T-cell (primary cell): ENCODE results near the gene PLEKHG2. TPM values are rescaled to one million over a fixed set of nuclear protein-coding genes. Genes with fewer than 3 reads are reported as not detected.
"Not testable (repeated sequence)": the region's sequence is repeated elsewhere in the genome, so short reads cannot be mapped to it uniquely, and the experiment has no call there.

ENCODE experiments used
- ATAC-seq, 4 experiments: fragments of 200-7000 bp in 3 of 4; fragments of 150-1000 bp in 1 of 4; cut with Tn5 transposase; replicated peaks in 1 of 4; 1 replicate in 3 of 4; 2 replicates in 1 of 4; pipeline ENCODE4 v1.10.0; 2021; ENCODE audit warnings: moderate library complexity in 3 of 4, mild to moderate bottlenecking in 2 of 4, moderate number of reproducible peaks in 1 of 4
- CTCF ChIA-PET, 2 donors: fragments of 300-600 bp; sonication (Branson Sonifier 250); formaldehyde crosslinking; loops; one replicate each; lab custom pipeline; 2022; ENCODE audit warnings: antibody characterized with exemption in 2 of 2; lab: Charles Lee
- POLR2A ChIA-PET, 2 donors: fragments of 300-600 bp; sonication (Branson Sonifier 250); formaldehyde crosslinking; loops; one replicate each; lab custom pipeline; 2022; ENCODE audit warnings: antibody characterized with exemption in 2 of 2; lab: Charles Lee
- DNase-seq, 35 experiments: peaks; one replicate each; pipeline versions ENCODE4 v3.0.0 to v3.0.0-alpha.2; 2013 to 2023
- H3K27ac ChIP-seq: one replicate; pipeline ENCODE4 v1.5.1; 2013; ENCODE audit warnings: low read length
- H3K27me3 ChIP-seq, 2 experiments: replicated peaks in 1 of 2; 1 replicate in 1 of 2; 2 replicates in 1 of 2; pipeline versions ENCODE4 v1.6.1 to v1.7.0; 2013; ENCODE audit warnings: low read length in 1 of 2, mixed read lengths in 1 of 2; ENCODE audit not compliant: control insufficient read depth in 2 of 2, insufficient read depth in 2 of 2; ENCODE audit errors: extremely low read depth in 1 of 2
- H3K36me3 ChIP-seq, 2 donors: 1 replicate in 1 of 2; 2 replicates in 1 of 2; pipeline versions ENCODE4 v1.6.1 to v1.7.0; 2013; ENCODE audit warnings: low read length in 1 of 2; ENCODE audit not compliant: control insufficient read depth in 2 of 2, insufficient read depth in 1 of 2; ENCODE audit errors: extremely low read depth in 1 of 2
- H3K4me1 ChIP-seq, 2 experiments: 1 replicate in 1 of 2; 2 replicates in 1 of 2; pipeline versions ENCODE4 v1.6.1 to v1.7.0; 2013; ENCODE audit warnings: low read length in 2 of 2, mixed read lengths in 1 of 2; ENCODE audit not compliant: insufficient read depth in 2 of 2, control insufficient read depth in 1 of 2; ENCODE audit errors: extremely low read depth in 1 of 2
- H3K4me3 ChIP-seq, 2 donors: 1 replicate in 1 of 2; 2 replicates in 1 of 2; pipeline versions ENCODE4 v1.5.1 to v1.7.0; 2013; ENCODE audit warnings: mild to moderate bottlenecking in 2 of 2, low read length in 1 of 2, moderate library complexity in 1 of 2; ENCODE audit not compliant: control insufficient read depth in 1 of 2; ENCODE audit errors: extremely low read depth in 1 of 2
- H3K9me3 ChIP-seq: 2 replicates; pipeline ENCODE4 v1.7.0; 2013
- H3K27ac Mint-ChIP-seq, 2 donors: one replicate each; pipeline ENCODE4 v1.8.0; 2020 to 2021; ENCODE audit warnings: mild to moderate bottlenecking in 2 of 2, mixed read lengths in 2 of 2
- H3K27me3 Mint-ChIP-seq, 2 donors: one replicate each; pipeline ENCODE4 v1.8.0; 2021 to 2022; ENCODE audit warnings: mixed read lengths in 2 of 2
- H3K36me3 Mint-ChIP-seq: one replicate; pipeline ENCODE4 v1.8.0; 2021; ENCODE audit warnings: mixed read lengths
- H3K4me1 Mint-ChIP-seq, 3 donors: one replicate each; pipeline ENCODE4 v1.8.0; 2020 to 2022; ENCODE audit warnings: mixed read lengths in 3 of 3, mild to moderate bottlenecking in 1 of 3
- H3K4me3 Mint-ChIP-seq, 3 donors: one replicate each; pipeline ENCODE4 v1.8.0; 2020 to 2022; ENCODE audit warnings: mild to moderate bottlenecking in 3 of 3, mixed read lengths in 3 of 3, moderate library complexity in 3 of 3
- H3K9me3 Mint-ChIP-seq, 3 donors: one replicate each; pipeline ENCODE4 v1.8.0; 2020 to 2022; ENCODE audit warnings: mixed read lengths in 3 of 3
- WGBS: methylation state at CpG from one replicate; pipeline ENCODE4 v1.1.5; 2013; ENCODE audit warnings: missing lambda C conversion rate; ENCODE audit not compliant: insufficient coverage; 5-methylcytosine and 5-hydroxymethylcytosine counted together
- total RNA-seq, 35 experiments: library from RNA in 6 of 35; stranded (reverse) in 6 of 35; fragments of 120-200 nt in 1 of 35; gene quantifications; one replicate each; pipeline versions ENCODE4 v1.2.1 to v1.2.4 and lab custom pipeline; 2013 to 2026

Gene PLEKHG2
- total RNA-seq, 5 donors from 2014 or later (not counting 1 experiment from before 2014, with no cell fraction given), result 25.2 to 88.1 (median 36.7) TPM

DNA sequence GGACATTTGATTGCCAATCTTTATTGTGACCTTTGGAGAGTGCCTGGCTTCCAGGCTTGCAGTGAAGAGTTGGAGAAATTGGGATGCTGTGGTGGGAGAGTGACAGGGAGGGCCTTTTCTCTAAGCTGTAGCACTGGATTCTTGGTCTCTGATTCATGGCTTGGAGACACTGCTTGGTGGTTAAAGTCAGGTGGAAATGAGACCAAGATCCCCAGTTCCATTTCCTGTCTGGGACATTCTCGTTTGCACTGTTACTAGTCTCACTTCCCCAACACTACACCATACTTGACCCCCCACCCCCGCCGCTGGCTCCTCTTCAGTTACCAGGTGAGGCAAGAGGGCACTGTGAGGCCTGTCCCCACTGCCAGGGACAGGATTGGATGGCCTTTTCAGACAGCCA, 35.8 kb downstream of the PLEKHG2 start:
- no peak overlapping the region for H3K27ac ChIP-seq
- H3K36me3 ChIP-seq, result peaks cover 10 to 22% of the 10 kb centered on the region in 2 donors
- ChIA-PET CTCF (interaction anchor here in 1 of 2 donors (0.6 to 0.8 kb wide), 2 partner anchors 8 to 27 kb away, joined by 3 read pairs; no protein-coding TSS in a partner anchor), POLR2A (interaction anchor here (0.6 to 3.7 kb wide), 4 partner anchors 12 to 57 kb away, joined by 3 to 57 read pairs (median 5); partner anchors contain the start of genes MED29 (in 1 of the 2), RPS16 (in 1 of the 2) and TIMM50 (in 1 of the 2))
- Mint-ChIP-seq H3K36me3 (peaks cover 42% of the 10 kb centered on the region), H3K27me3 (no peaks in the 10 kb centered on the region), H3K4me3 (peak overlapping the region; percentile 60 to 96 (median 94)), H3K4me1 (peaks cover 75 to 80% (median 77%) of the 10 kb centered on the region in 3 donors), H3K9me3 (no peaks in the 10 kb centered on the region), H3K27ac (peak overlapping the region; percentile 68 to 71)
- H3K9me3 ChIP-seq, result no peaks in the 10 kb centered on the region
- H3K4me1 ChIP-seq, result peaks cover 11 to 77% of the 10 kb centered on the region in 2 experiments
- ATAC-seq (no peak), DNase-seq (no peak)
- no peak overlapping the region for H3K4me3 ChIP-seq
- H3K27me3 ChIP-seq, result no peaks in the 10 kb centered on the region
- no CpG with 5 or more reads among the region's 3 CpGs for WGBS

DNA sequence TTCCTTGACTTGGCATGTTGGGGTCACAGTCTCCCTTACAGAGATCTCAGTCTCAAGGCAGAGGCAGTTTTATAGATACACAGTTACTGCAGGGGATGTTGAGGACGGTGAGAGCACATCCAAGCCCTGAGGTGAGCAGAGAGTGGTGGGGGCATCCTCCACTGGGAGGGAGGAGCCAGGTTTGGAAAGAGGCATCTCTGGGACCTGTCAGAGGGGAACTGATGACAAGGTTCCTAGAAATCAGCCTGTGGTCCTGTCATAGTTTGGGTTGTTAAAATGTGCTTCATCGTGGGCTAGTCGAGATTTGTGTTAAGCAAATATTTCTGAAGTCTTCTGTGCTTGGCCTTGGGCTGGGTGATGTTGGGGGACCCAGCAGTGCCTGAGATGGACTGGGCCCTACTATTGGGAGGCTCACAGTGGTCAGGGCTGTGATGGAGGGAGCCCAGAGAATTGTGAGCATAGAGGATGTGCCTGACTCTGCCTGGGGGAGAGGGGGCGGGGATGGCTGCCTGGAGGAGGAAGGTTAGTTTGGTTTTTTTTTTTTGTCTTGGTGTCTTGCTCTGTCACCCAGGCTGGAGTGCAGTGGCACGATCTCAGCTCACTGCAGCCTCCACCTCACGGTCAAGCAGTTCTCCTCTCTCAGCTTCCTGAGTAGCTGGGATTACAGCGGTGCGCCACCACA, 36.8 kb downstream of the PLEKHG2 start:
- Mint-ChIP-seq H3K36me3 (peaks cover 49% of the 10 kb centered on the region), H3K27me3 (no peaks in the 10 kb centered on the region), H3K9me3 (no peaks in the 10 kb centered on the region), H3K4me1 (peaks cover 79 to 82% (median 80%) of the 10 kb centered on the region in 3 donors), H3K4me3 (peak overlapping the region; percentile 46 to 96 (median 94)), H3K27ac (peak overlapping the region; percentile 71 to 77)
- ATAC-seq (no peak), DNase-seq (no peak)
- peaks cover 11 to 31% of the 10 kb centered on the region in 2 donors for H3K36me3 ChIP-seq
- POLR2A ChIA-PET, result interaction anchor here in 1 of 2 donors (0.6 kb wide), 1 partner anchor 13 kb away, joined by 3 read pairs; the partner anchor contains the start of gene RPS16
- no peaks in the 10 kb centered on the region for H3K9me3 ChIP-seq
- no peak overlapping the region for H3K4me3 ChIP-seq
- H3K27me3 ChIP-seq, result no peaks in the 10 kb centered on the region
- 27% methylated on average over 3 of the region's 8 CpGs for WGBS
- H3K4me1 ChIP-seq, result peaks cover 11 to 72% of the 10 kb centered on the region in 2 experiments
- CTCF ChIA-PET, result no interaction called here
- no peak overlapping the region for H3K27ac ChIP-seq

DNA sequence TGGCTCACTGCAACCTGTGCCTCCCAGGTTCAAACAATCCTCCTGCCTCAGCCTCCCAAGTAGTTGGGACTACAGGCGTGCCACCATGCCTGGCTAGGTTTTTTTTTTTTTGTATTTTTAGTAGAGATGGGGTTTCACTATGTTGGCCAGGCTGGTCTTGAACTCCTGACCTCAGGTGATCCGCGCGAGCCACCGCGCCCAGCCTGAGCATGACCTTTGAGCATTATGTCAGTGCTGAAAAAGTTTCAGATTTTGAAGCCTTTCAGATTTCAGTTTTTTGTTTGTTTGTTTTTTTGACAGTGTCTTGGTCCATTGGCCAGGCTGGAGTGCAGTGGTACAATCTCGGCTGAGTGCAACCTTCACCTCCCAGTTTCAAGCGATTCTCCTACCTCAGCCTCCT, 38.8 kb downstream of the PLEKHG2 start:
- H3K27ac ChIP-seq, H3K27me3 ChIP-seq, H3K27ac Mint-ChIP-seq, H3K4me3 ChIP-seq, CTCF ChIA-PET, H3K9me3 Mint-ChIP-seq, H3K9me3 ChIP-seq, DNase-seq, POLR2A ChIA-PET, H3K4me3 Mint-ChIP-seq, H3K27me3 Mint-ChIP-seq, ATAC-seq: not testable (repeated sequence)
- 100% methylated on average over 5 of the region's 8 CpGs for WGBS
- peaks cover 47% of the 10 kb centered on the region for H3K36me3 Mint-ChIP-seq
- H3K4me1 Mint-ChIP-seq, result peaks cover 68 to 71% (median 69%) of the 10 kb centered on the region in 3 donors
- Histone ChIP-seq H3K4me1 (peaks cover 8 to 56% of the 10 kb centered on the region in 2 experiments), H3K36me3 (peaks cover 16 to 38% of the 10 kb centered on the region in 2 donors)

DNA sequence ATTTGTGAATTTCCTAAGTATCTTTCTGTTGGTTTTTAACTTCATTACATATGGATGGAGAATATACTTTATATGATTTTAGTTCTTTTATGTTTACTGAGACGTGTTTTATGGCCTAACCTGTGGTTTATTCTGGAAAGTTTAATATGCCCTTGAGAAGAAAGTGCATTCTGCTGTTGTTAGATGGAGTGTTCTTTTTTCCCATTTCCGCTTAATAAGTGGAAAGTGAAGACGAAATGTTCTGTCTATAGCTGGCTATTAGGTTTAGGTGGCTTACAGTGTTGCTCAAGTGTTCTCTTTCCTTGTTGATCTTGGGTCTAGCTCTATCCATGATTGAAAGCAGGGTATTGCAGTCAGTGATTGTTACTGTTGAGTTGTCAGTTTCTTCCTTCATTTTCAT, 50.9 kb downstream of the PLEKHG2 start:
- Histone ChIP-seq H3K4me3 (no peak overlapping the region), H3K9me3 (no peaks in the 10 kb centered on the region), H3K4me1 (no peaks in the 10 kb centered on the region), H3K36me3 (peaks cover 26 to 80% of the 10 kb centered on the region in 2 donors), H3K27me3 (no peaks in the 10 kb centered on the region), H3K27ac (no peak overlapping the region)
- Mint-ChIP-seq H3K4me1 (peaks cover 0 to 10% (median 2%) of the 10 kb centered on the region in 3 donors), H3K27me3 (no peaks in the 10 kb centered on the region), H3K27ac (no peak overlapping the region), H3K4me3 (no peak overlapping the region), H3K9me3 (no peaks in the 10 kb centered on the region), H3K36me3 (peaks cover 66% of the 10 kb centered on the region)
- no peak for DNase-seq
- WGBS, result 100% methylated on average over 1 of the region's 3 CpGs
- ChIA-PET CTCF (interaction anchor here in 1 of 2 donors (0.6 kb wide), 1 partner anchor 37 kb away, joined by 3 read pairs; no protein-coding TSS in a partner anchor), POLR2A (no interaction called here)
- no peak for ATAC-seq

DNA sequence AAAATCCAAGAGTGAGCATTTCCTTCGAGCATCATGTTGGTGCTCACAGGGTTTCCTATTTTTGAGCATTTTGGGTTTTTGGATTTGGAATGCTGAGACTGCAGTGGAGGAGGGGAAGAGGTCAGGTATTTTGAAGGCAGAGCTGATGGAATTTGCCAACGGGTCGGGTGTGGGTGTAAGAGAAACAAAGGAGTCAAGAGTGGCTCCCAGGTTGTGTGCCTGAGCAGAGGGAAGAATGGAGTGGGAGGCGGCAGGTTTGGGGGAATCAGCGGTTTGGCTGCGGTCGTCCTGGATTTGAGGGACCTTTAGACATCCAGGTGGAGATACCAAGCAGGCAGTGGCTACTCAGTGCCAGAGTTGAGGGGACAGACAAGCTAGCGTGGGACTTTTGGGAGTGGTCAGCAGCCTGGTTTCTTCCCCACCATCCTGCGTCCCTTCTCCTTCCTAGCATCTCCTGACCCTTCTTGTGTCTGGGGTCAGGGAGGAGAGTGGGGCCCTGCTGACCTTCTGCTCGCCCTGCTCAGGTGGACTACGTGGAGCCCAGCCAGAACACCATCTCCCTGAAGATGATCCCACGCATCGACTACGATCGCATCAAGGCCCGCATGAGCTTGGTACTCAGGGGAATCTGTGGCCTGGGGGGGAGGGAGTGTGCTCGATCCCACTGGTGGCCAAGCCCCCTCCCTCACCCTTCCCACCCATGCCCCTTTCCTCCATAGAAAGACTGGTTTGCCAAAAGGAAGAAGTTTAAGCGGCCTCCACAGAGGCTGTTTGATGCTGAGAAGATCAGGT, 53.7 kb downstream of the PLEKHG2 start:
- Mint-ChIP-seq H3K4me1 (peaks cover 0 to 6% (median 0%) of the 10 kb centered on the region in 3 donors), H3K4me3 (no peak overlapping the region), H3K9me3 (no peaks in the 10 kb centered on the region), H3K27me3 (no peaks in the 10 kb centered on the region), H3K36me3 (peaks cover 70% of the 10 kb centered on the region), H3K27ac (no peak overlapping the region)
- Histone ChIP-seq H3K27me3 (no peaks in the 10 kb centered on the region), H3K4me3 (no peak overlapping the region), H3K4me1 (no peaks in the 10 kb centered on the region), H3K27ac (no peak overlapping the region), H3K9me3 (no peaks in the 10 kb centered on the region), H3K36me3 (peaks cover 19 to 84% of the 10 kb centered on the region in 2 donors)
- ChIA-PET POLR2A (no interaction called here), CTCF (no interaction called here)
- ATAC-seq (no peak), DNase-seq (no peak)
- 95% methylated on average over 7 of the region's 18 CpGs for WGBS

DNA sequence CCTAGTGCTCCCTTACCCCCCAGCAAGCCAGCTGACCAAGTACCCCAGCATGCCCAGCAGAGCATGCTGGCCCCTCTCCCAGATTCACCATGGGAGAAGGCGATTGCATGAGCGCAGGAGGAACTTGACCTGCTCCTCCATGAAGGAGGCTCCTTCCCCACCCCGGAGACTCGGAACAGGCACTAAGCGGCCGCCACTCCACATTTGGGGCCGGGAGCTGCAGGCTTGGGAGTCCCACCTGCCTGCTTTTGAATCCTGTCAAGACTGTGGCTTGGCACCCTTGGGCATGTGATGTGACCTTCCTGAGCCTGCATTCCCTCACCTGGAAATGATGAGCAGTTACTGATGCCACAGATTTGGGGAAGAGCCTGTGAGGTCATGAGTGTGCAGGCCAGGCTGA, 55.5 kb downstream of the PLEKHG2 start:
- no peak overlapping the region for H3K27ac Mint-ChIP-seq
- H3K36me3 ChIP-seq, result peaks cover 22 to 96% of the 10 kb centered on the region in 2 donors
- DNase-seq, result no peak
- no peak overlapping the region for H3K27ac ChIP-seq
- no peaks in the 10 kb centered on the region for H3K27me3 ChIP-seq
- ATAC-seq, result no peak
- POLR2A ChIA-PET, result no interaction called here
- H3K36me3 Mint-ChIP-seq, result peaks cover 72% of the 10 kb centered on the region
- H3K4me1 ChIP-seq, result no peaks in the 10 kb centered on the region
- H3K9me3 ChIP-seq, result no peaks in the 10 kb centered on the region
- H3K4me1 Mint-ChIP-seq, result peaks cover 0 to 6% (median 0%) of the 10 kb centered on the region in 3 donors
- 100% methylated on average over 7 of the region's 7 CpGs for WGBS
- no peaks in the 10 kb centered on the region for H3K9me3 Mint-ChIP-seq
- CTCF ChIA-PET, result no interaction called here
- H3K4me3 ChIP-seq, result no peak overlapping the region
- no peak overlapping the region for H3K4me3 Mint-ChIP-seq
- H3K27me3 Mint-ChIP-seq, result no peaks in the 10 kb centered on the region
